K562 (cell line): ENCODE data around the gene SASH3.

Experiments
- CCAR2 ChIP-seq: fragments of 200-400 bp; formaldehyde crosslinking; IDR thresholded peaks from 2 replicates; pipeline ENCODE4 v1.6.1; 2017; ENCODE audit warnings: mild to moderate bottlenecking, low read depth, low read length
- GABPB2 ChIP-seq: fragments of 250-450 bp; sonication (Bioruptor Pico); conservative IDR thresholded peaks from 2 replicates; pipeline ENCODE4 v1.5.1; 2021; ENCODE audit warnings: mild to moderate bottlenecking
- LEF1 ChIP-seq: fragments of 450-650 bp; IDR thresholded peaks from 2 replicates; pipeline ENCODE4 v1.6.1; 2016; ENCODE audit warnings: mild to moderate bottlenecking
- MYC ChIP-seq, 2 experiments: fragments of 250-450 bp in 1 of 2; sonication (Bioruptor Pico) in 1 of 2; IDR thresholded peaks; 2 replicates each; pipeline versions ENCODE4 v1.5.1 to v1.6.1; 2012 to 2021; ENCODE audit warnings: low read depth in 2 of 2, borderline replicate concordance in 1 of 2, improper control_type of control experiment in 1 of 2, low read length in 1 of 2, mild to moderate bottlenecking in 1 of 2, moderate library complexity in 1 of 2
- NEUROD1 ChIP-seq: fragments of 150-350 bp; IDR thresholded peaks from 2 replicates; pipeline ENCODE4 v1.6.1; 2014; ENCODE audit warnings: borderline replicate concordance, low read length, low read depth; ENCODE audit not compliant: partially characterized antibody
- SAFB2 ChIP-seq: fragments of 200-400 bp; formaldehyde crosslinking; IDR thresholded peaks from 2 replicates; pipeline ENCODE4 v1.6.1; 2018; ENCODE audit warnings: borderline replicate concordance, low read length, low read depth, moderate library complexity; ENCODE audit not compliant: severe bottlenecking
- SMARCB1 ChIP-seq: IDR thresholded peaks from 2 replicates; pipeline ENCODE4 v1.6.1; 2011; ENCODE audit warnings: improper control_type of control experiment, low read depth; ENCODE audit not compliant: insufficient read length
- TF ChIP-seq, protein P1 (sequence below): fragments of 250-450 bp; sonication (Bioruptor Pico); IDR thresholded peaks from 2 replicates; pipeline ENCODE4 v1.6.1; 2021; ENCODE audit warnings: mild to moderate bottlenecking
- TF ChIP-seq, protein P2 (sequence below): IDR thresholded peaks from 3 replicates; pipeline ENCODE4 v1.6.1; 2011; ENCODE audit warnings: borderline replicate concordance, mild to moderate bottlenecking, moderate library complexity; ENCODE audit not compliant: insufficient read length; ENCODE audit errors: extremely low read depth
- TF ChIP-seq, protein P3 (sequence below), 3 experiments: IDR thresholded peaks in 2 of 3; conservative IDR thresholded peaks in 1 of 3; 2 replicates each; pipeline ENCODE4 v1.5.1; 2011 to 2012; ENCODE audit warnings: low read length in 3 of 3, mild to moderate bottlenecking in 3 of 3, control low read depth in 2 of 3, improper control_type of control experiment in 1 of 3, inconsistent platforms in 1 of 3, low read depth in 1 of 3, mixed read lengths in 1 of 3, moderate library complexity in 1 of 3; ENCODE audit not compliant: insufficient read depth in 2 of 3
- TF ChIP-seq, protein P4 (sequence below): sonication (generic); formaldehyde crosslinking; IDR thresholded peaks from 2 replicates; pipeline ENCODE4 v1.8.1; 2023; ENCODE audit warnings: mild to moderate bottlenecking, missing genetic modification reagents

DNA sequence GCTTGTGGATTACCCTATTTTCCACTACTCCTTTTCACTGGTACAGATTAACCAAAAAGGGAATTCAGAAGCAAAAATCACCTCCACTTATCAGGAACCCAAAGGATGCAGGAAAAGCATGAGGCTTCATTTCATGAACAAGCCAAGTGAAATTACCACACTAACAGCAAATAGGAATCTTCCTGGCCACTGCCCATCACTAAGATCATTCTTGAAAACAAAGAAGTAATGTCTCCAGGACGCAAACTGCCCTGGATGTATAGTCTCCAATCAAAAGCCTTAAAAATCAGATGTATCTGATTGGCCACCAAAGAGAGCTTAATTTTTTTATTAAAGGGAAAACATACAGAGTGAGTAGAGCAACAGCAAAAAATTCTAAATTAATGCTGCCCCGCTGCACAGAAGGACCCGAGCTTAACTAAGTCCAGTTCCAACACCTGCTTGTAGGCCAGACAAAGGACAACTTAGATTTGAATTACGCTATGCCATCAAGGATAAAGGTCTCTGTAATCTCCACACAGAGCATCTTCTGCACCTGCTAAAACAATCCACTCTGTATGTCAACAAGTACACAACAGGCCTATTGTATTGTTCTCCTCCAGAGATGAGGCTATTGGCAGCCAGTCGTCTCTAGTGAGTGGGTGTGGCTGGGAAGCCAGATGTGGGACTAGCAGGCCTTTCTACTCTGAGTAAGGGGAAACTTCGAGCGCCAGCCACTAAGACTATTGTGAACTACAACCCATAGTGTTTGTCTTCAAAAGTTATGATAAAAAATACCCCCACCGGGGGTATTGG is 51.5 kb downstream of the SASH3 start:
- TF ChIP-seq NEUROD1 (no peak), SMARCB1 (no peak), LEF1 (no peak), MYC (IDR thresholded peaks at IDR 0.05; ENCODE audit: low read depth, low read length) (no peak), MYC (CRISPR knock-in tag; IDR thresholded peaks at IDR 0.05; ENCODE audit: borderline replicate concordance, low read depth) (no peak), SAFB2 (no peak), CCAR2 (no peak), GABPB2 (CRISPR knock-in tag) (no peak)
- TF ChIP-seq, protein P1, sequence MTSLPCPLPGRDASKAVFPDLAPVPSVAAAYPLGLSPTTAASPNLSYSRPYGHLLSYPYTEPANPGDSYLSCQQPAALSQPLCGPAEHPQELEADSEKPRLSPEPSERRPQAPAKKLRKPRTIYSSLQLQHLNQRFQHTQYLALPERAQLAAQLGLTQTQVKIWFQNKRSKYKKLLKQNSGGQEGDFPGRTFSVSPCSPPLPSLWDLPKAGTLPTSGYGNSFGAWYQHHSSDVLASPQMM = no peak
- TF ChIP-seq, protein P2, sequence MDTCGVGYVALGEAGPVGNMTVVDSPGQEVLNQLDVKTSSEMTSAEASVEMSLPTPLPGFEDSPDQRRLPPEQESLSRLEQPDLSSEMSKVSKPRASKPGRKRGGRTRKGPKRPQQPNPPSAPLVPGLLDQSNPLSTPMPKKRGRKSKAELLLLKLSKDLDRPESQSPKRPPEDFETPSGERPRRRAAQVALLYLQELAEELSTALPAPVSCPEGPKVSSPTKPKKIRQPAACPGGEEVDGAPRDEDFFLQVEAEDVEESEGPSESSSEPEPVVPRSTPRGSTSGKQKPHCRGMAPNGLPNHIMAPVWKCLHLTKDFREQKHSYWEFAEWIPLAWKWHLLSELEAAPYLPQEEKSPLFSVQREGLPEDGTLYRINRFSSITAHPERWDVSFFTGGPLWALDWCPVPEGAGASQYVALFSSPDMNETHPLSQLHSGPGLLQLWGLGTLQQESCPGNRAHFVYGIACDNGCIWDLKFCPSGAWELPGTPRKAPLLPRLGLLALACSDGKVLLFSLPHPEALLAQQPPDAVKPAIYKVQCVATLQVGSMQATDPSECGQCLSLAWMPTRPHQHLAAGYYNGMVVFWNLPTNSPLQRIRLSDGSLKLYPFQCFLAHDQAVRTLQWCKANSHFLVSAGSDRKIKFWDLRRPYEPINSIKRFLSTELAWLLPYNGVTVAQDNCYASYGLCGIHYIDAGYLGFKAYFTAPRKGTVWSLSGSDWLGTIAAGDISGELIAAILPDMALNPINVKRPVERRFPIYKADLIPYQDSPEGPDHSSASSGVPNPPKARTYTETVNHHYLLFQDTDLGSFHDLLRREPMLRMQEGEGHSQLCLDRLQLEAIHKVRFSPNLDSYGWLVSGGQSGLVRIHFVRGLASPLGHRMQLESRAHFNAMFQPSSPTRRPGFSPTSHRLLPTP = no peak
- TF ChIP-seq, protein P3, sequence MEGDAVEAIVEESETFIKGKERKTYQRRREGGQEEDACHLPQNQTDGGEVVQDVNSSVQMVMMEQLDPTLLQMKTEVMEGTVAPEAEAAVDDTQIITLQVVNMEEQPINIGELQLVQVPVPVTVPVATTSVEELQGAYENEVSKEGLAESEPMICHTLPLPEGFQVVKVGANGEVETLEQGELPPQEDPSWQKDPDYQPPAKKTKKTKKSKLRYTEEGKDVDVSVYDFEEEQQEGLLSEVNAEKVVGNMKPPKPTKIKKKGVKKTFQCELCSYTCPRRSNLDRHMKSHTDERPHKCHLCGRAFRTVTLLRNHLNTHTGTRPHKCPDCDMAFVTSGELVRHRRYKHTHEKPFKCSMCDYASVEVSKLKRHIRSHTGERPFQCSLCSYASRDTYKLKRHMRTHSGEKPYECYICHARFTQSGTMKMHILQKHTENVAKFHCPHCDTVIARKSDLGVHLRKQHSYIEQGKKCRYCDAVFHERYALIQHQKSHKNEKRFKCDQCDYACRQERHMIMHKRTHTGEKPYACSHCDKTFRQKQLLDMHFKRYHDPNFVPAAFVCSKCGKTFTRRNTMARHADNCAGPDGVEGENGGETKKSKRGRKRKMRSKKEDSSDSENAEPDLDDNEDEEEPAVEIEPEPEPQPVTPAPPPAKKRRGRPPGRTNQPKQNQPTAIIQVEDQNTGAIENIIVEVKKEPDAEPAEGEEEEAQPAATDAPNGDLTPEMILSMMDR (IDR thresholded peaks at IDR 0.05 in 2 of 3, conservative IDR thresholded peaks at IDR 0.05 in 1 of 3; ENCODE audit: insufficient read depth in 2 of 3, low read depth in 1 of 3, low read length in 3 of 3) = no peak
- TF ChIP-seq, protein P4, sequence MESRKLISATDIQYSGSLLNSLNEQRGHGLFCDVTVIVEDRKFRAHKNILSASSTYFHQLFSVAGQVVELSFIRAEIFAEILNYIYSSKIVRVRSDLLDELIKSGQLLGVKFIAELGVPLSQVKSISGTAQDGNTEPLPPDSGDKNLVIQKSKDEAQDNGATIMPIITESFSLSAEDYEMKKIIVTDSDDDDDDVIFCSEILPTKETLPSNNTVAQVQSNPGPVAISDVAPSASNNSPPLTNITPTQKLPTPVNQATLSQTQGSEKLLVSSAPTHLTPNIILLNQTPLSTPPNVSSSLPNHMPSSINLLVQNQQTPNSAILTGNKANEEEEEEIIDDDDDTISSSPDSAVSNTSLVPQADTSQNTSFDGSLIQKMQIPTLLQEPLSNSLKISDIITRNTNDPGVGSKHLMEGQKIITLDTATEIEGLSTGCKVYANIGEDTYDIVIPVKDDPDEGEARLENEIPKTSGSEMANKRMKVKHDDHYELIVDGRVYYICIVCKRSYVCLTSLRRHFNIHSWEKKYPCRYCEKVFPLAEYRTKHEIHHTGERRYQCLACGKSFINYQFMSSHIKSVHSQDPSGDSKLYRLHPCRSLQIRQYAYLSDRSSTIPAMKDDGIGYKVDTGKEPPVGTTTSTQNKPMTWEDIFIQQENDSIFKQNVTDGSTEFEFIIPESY (CRISPR knock-in tag) = no peak
